NB4 (cell line): ENCODE results near the gene ERFL.
"Not testable (repeated sequence)": the region's sequence is repeated elsewhere in the genome, so short reads cannot be mapped to it uniquely, and the experiment has no call there.

Source experiments
- DNase-seq: peaks from one replicate; pipeline ENCODE4 v3.0.0; 2010; ENCODE audit warnings: low read depth
- H3K4me3 ChIP-seq: one replicate; pipeline ENCODE4 v1.5.1; 2011; ENCODE audit warnings: mild to moderate bottlenecking, low read depth, low read length, moderate library complexity
- MYC ChIP-seq: IDR thresholded peaks from 2 replicates; pipeline ENCODE4 v1.6.1; 2011; ENCODE audit warnings: low read depth, low read length
- POLR2A ChIP-seq: IDR thresholded peaks from 2 replicates; pipeline ENCODE4 v1.6.1; 2011; ENCODE audit warnings: mild to moderate bottlenecking; ENCODE audit not compliant: insufficient read length; ENCODE audit errors: extremely low read depth
- TF ChIP-seq, protein P1 (sequence below): IDR thresholded peaks from one replicate; pipeline ENCODE4 v1.5.1; 2012; ENCODE audit warnings: low read depth, low read length
- TF ChIP-seq, protein P2 (sequence below): IDR thresholded peaks from 2 replicates; pipeline ENCODE4 v1.6.1; 2011; ENCODE audit warnings: low read depth, low read length

The ERFL gene

DNA sequence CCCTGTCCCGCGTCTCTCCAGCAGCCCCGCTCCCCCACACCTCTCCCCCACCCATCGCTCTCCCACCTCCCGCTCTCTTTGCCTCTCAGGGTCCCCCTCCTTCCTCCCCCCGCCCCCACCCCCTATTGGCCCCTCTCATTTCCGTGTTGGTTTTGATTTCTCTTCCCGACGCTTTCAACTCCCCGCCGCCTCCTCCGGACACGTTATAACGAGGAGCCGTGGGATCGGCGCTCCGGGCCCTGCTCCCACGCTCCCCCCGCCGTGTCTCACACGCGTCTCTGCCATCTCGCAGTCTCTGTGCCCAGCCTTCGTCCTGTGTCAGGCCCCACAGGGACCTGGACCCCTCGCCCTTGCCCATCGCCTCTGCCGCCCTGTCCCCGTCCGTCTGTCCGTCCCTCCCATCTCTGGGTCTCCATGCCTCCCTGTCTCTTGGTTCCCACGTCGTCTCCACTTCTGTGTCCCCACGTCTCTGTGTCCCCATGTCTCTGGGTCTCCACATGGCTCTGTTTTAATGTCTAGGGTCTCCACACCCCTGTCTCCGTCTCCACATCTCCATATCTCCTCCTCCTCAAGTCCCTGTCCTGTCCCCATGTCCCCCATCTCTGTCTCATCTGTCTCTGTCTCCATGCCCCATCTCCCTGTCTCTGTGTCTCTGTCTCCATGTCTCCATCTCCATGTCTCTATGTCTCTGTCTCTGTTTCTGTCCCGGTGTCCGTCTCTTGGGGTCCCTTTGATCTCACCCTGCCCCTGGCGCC is 13.1 kb downstream of the ERFL start:
- TF ChIP-seq, protein P1, sequence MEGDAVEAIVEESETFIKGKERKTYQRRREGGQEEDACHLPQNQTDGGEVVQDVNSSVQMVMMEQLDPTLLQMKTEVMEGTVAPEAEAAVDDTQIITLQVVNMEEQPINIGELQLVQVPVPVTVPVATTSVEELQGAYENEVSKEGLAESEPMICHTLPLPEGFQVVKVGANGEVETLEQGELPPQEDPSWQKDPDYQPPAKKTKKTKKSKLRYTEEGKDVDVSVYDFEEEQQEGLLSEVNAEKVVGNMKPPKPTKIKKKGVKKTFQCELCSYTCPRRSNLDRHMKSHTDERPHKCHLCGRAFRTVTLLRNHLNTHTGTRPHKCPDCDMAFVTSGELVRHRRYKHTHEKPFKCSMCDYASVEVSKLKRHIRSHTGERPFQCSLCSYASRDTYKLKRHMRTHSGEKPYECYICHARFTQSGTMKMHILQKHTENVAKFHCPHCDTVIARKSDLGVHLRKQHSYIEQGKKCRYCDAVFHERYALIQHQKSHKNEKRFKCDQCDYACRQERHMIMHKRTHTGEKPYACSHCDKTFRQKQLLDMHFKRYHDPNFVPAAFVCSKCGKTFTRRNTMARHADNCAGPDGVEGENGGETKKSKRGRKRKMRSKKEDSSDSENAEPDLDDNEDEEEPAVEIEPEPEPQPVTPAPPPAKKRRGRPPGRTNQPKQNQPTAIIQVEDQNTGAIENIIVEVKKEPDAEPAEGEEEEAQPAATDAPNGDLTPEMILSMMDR = no peak
- TF ChIP-seq POLR2A (no peak), MYC (no peak)
- TF ChIP-seq, protein P2, sequence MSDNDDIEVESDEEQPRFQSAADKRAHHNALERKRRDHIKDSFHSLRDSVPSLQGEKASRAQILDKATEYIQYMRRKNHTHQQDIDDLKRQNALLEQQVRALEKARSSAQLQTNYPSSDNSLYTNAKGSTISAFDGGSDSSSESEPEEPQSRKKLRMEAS = no peak
- DNase-seq = no peak
- no peak overlapping the region for H3K4me3 ChIP-seq

DNA sequence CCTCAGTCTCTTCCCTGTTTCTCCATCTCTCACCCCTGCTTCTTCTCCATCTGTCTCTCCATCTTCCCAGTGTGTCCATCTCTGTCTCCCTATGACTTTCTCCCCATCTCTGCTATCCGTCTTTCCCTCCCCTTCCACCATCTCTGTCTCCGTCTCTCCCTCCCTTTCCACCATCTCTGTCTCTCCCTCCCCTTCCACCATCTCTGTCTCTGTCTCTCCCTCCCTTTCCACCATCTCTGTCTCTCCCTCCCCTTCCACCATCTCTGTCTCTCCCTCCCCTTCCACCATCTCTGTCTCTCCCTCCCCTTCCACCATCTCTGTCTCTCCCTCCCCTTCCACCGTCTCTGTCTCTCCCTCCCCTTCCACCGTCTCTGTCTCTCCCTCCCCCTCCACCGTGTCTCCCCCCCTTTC is 13.8 kb downstream of the ERFL start:
- DNase-seq, H3K4me3 ChIP-seq: not testable (repeated sequence)

DNA sequence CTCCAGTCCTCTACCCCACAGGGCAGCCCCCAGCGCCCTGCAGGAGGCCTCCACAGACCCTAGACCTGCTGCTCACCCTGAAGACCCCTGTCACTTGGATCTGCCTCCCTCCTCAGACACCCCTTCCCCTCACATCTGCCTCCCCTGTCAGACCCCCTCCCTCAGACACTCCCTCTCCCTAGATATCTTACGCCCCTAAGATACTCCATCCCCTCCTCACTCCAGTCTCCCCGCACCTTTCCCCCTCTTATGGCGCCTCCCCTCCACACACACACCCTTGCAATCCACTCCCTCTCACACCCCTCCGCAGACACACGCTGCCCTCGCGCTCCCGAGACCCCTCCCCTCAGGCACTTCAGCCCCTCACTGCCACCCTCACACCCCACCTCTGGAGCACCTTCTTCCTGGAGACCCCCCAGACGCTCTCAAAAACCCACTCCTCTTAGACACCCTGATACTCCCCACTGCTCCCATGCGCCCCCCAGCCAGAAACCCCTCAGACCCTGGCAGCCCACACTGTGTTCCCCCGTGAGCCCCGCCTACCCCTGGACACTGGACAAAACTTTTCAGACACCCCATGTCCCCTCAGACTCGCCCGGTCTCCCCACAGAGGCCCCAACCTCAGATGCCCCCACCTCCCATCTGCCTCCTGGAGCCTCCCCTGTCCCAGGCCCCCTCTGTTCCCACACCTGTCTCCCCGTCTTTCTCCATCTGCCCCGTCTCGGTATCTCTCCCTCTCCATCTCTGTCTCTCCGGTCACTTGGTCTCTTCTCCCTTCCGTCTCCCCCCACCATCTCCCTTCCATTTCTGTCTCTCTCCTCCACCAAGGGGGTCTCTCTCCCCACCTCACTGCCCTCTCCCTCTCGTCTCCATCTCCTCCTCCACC is 14.5 kb downstream of the ERFL start:
- H3K4me3 ChIP-seq = no peak overlapping the region
- no peak for DNase-seq
- TF ChIP-seq, protein P2 = no peak
- TF ChIP-seq, protein P1 = no peak

GRCh38 chr19:41912899-41913537 is 15.2 kb downstream of the ERFL start:
- H3K4me3 ChIP-seq = no peak overlapping the region
- TF ChIP-seq, protein P1 = no peak
- no peak for TF ChIP-seq MYC
- TF ChIP-seq, protein P2 = no peak
- no peak for TF ChIP-seq POLR2A
- DNase-seq = no peak

- no peak overlapping the region for H3K4me3 ChIP-seq
- TF ChIP-seq, protein P1 = no peak
- TF ChIP-seq POLR2A (no peak), MYC (no peak)
- TF ChIP-seq, protein P2 = no peak
- no peak for DNase-seq
Observed at GRCh38 chr19:41911889-41912731, 16.1 kb downstream of the ERFL start.
